Kidney (tissue), 14 donors: Measurements from ENCODE around the gene OTOG. TPM values are rescaled to one million over a fixed set of nuclear protein-coding genes. Genes with fewer than 3 reads are reported as not detected.

Experiments
- DNase-seq, 5 donors: peaks; one replicate each; pipeline ENCODE4 v3.0.0-alpha.2; 2013 to 2020
- FAIRE-seq: peaks from 2 replicates; lab custom pipeline; 2012; peaks lifted over from hg19 to GRCh38; lab: Jason Lieb, UNC
- H3K27ac ChIP-seq, 2 donors: one replicate each; pipeline ENCODE4 v1.7.0; 2013; ENCODE audit warnings: low read depth in 2 of 2, low read length in 2 of 2, inconsistent platforms in 1 of 2
- H3K27me3 ChIP-seq: one replicate; pipeline ENCODE4 v1.7.1; 2013; ENCODE audit warnings: low read length, inconsistent platforms; ENCODE audit not compliant: control insufficient read depth, insufficient read depth
- H3K36me3 ChIP-seq, 3 donors: one replicate each; pipeline versions ENCODE4 v1.7.0 to v1.7.1; 2013; ENCODE audit warnings: low read length in 3 of 3, control low read depth in 1 of 3, inconsistent platforms in 1 of 3; ENCODE audit not compliant: insufficient read depth in 3 of 3, control insufficient read depth in 2 of 3
- H3K4me1 ChIP-seq, 3 donors: one replicate each; pipeline versions ENCODE4 v1.7.0 to v1.7.1; 2013; ENCODE audit warnings: low read length in 3 of 3, inconsistent platforms in 1 of 3, low read depth in 1 of 3; ENCODE audit not compliant: control insufficient read depth in 2 of 3, insufficient read depth in 2 of 3
- H3K4me3 ChIP-seq, 3 donors: one replicate each; pipeline versions ENCODE4 v1.7.0 to v1.8.1; 2013; ENCODE audit warnings: low read length in 3 of 3, control low read depth in 1 of 3, inconsistent platforms in 1 of 3
- H3K9ac ChIP-seq, 3 donors: one replicate each; pipeline versions ENCODE4 v1.7.0 to v1.7.1; 2013; ENCODE audit warnings: low read length in 3 of 3, control low read depth in 1 of 3, inconsistent platforms in 1 of 3
- H3K9me3 ChIP-seq, 3 donors: one replicate each; pipeline versions ENCODE4 v1.7.0 to v1.7.1; 2013; ENCODE audit warnings: low read length in 3 of 3, control low read depth in 1 of 3, inconsistent platforms in 1 of 3; ENCODE audit not compliant: control insufficient read depth in 2 of 3, insufficient read depth in 1 of 3
- CTCF ChIP-seq: IDR thresholded peaks from 3 replicates; pipeline ENCODE4 v1.5.1; 2012; ENCODE audit warnings: mild to moderate bottlenecking, moderate library complexity, borderline replicate concordance; ENCODE audit not compliant: insufficient read depth; ENCODE audit errors: extremely low read depth
- intact Hi-C: fragments of 100-400 bp; cut with DNase I; formaldehyde crosslinking; loops from one replicate; pipeline ENCODE4 v1.11.1; 2022
- polyA plus RNA-seq: library from polyadenylated mRNA; stranded (reverse); fragments of 350-450 nt; fragmentation: Illumina TruSeq; extraction: RNeasy Lipid Tissue Mini Kit (QIAGEN cat#74804); gene quantifications from one replicate; pipeline ENCODE4 v1.2.3, GENCODE V29; 2014; ENCODE audit warnings: low read depth, low replicate concordance; ENCODE audit not compliant: insufficient read depth
- total RNA-seq: library from RNA; stranded (reverse); fragmentation: NEBNext Ultra II Directional; extraction: Animal tissue kit (Norgen Biotek cat#: 25700); gene quantifications from one replicate; pipeline ENCODE4 v1.2.1, GENCODE V29; 2021
- donor health status: control.
- donor health status: control.
- donor health status: control.
- donor health status: control.
- donor health status: control.
- donor health status: DM: yes; HTN: yes; CAD: no.
- donor health status: Normal renal cell carcinoma (clear cell type).

The OTOG gene
- total and polyA plus RNA-seq, 2 donors from 2014 or later = 0.06 TPM; not detected in 1

- no peaks in the 10 kb centered on the region for H3K4me1 ChIP-seq
- peak in 1 of 5 donors; percentile 7 for DNase-seq
- TF ChIP-seq CTCF = no peak
- H3K27me3 ChIP-seq = no peaks in the 10 kb centered on the region
- no peak overlapping the region for H3K4me3 ChIP-seq
- no peak for FAIRE-seq
- intact Hi-C loops = no loop called here
- H3K9ac ChIP-seq = no peak overlapping the region
- H3K27ac ChIP-seq = no peak overlapping the region
- H3K9me3 ChIP-seq = no peaks in the 10 kb centered on the region
- H3K36me3 ChIP-seq = no peaks in the 10 kb centered on the region
Observed at GRCh38 chr11:17581036-17581731, 34.1 kb downstream of the OTOG start.

DNA sequence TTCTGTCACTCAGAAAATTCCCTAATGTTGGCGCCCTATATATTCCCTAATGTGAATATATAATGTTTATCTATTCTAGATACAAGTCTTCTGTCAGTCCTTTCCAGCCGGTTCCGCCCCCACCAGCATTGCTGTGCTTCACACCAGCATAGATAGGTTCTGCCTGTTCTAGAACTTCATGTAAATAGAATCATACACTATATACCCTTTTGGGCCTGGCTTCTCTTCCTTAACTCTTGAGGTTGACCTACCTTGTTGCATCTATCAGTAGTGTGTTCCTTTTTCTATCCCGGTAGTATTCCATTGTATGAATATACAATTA lies 34.6 kb downstream of the OTOG start:
- TF ChIP-seq CTCF = no peak
- no peak overlapping the region for H3K27ac ChIP-seq
- intact Hi-C loops = no loop called here
- no peak overlapping the region for H3K9ac ChIP-seq
- H3K27me3 ChIP-seq = no peaks in the 10 kb centered on the region
- no peak overlapping the region for H3K4me3 ChIP-seq
- peak in 1 of 5 donors; percentile 17 for DNase-seq
- H3K9me3 ChIP-seq = no peaks in the 10 kb centered on the region
- H3K36me3 ChIP-seq = no peaks in the 10 kb centered on the region
- no peak for FAIRE-seq
- H3K4me1 ChIP-seq = no peaks in the 10 kb centered on the region

DNA sequence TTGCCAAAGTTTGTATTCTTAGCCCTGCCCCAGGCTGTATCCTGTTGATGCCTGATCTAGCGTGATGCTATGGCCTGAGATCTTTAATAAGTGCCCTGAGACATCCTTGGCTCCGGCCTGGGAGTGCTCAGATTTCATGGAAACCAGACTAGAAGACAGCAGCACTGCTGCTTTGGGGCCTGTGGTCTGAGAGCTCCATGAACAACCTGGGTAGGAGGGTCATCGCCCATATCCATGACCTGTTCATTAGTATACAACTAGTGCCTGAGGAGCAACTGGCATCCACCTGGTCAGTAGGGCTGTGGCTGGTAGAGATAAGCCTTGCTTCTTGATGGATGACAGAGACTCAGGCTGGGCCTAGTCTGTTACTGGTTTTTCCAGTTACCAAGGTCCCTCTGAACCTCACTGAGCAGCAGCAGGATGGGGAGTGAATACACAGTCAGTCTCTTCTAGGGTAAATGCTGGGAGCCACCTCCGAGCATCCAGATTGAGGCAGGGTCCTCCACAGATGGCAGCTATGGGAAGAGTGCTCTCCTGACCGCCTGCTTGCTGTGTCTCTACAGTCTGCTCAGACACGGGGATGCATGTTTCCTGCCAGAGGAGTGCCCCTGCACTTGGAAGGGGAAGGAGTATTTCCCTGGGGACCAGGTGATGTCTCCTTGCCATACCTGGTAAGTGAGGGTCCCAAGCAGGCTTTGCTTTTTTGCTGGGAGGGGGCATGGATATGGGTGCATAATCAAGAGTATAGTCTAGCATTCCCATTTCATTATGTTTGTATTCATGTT lies 39.0 kb downstream of the OTOG start:
- intact Hi-C loops = no loop called here
- DNase-seq (peak in 2 of 5 donors; percentile 6 to 30), FAIRE-seq (no peak)
- Histone ChIP-seq H3K27ac (no peak overlapping the region), H3K36me3 (no peaks in the 10 kb centered on the region), H3K4me3 (no peak overlapping the region), H3K27me3 (no peaks in the 10 kb centered on the region), H3K9ac (no peak overlapping the region), H3K4me1 (no peaks in the 10 kb centered on the region), H3K9me3 (no peaks in the 10 kb centered on the region)
- no peak for TF ChIP-seq CTCF
